NCI-H1048 (cell line): ENCODE results near the gene CCL4L2.
"Not testable (repeated sequence)": the region's sequence is repeated elsewhere in the genome, so short reads cannot be mapped to it uniquely, and the experiment has no call there.

Source experiments
- DNase-seq: peaks from one replicate; lab custom pipeline; 2025; lab: John Stamatoyannopoulos, UW

CCL4L2 gene

DNA sequence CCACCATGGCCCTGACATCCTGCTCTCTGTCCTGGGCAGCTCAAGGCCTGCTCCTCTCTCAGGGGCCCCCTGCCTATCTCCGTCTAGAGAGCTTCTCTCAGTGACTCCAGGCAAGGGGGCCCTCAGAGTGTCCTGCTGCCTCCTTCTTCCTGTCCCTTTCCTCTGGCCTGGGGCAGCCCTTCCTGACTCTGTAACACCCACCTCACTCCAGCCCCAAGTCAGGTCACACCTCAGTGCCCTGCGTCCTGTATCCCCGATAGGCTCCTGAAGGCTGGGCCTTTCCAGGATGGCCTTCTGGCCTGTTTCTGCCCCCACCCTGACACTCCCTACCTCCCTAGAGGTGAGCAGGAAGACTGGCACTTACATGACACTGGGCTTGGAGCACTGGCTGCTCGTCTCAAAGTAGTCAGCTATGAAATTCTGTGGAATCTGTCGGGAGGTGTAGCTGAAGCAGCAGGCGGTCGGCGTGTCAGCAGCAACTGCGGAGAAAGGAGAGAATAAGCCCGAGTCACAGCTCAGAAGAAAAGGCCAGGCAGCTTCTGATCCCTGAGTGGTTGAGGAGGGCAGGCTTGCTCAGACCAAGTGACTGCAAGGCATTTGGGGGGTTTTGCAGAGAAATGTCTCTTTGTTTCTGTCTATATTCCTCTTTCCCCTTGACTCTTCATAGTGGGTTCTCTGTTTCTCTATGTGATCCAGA is 15.3 kb upstream of the CCL4L2 start:
- DNase-seq = no peak

GRCh38 chr17:36196131-36196486 is 14.8 kb upstream of the CCL4L2 start:
- no peak for DNase-seq

DNA sequence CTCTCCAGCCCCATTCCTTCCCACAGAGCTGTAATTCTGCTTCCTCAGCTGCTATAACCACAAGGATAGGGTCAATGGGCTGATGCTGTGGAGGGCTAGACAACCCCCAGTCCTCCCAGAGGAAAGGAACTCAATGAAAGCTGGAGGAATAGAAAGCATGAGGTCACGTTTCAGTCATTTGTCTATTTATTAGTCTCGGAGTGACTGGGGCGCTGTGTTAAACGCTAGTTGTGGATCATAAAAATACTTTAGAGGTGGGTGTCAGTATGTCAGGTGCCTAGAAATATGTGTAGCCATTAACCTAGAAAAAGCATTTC is 13.5 kb upstream of the CCL4L2 start:
- DNase-seq = no peak

GRCh38 chr17:36198831-36199465 is 11.9 kb upstream of the CCL4L2 start:
- no peak for DNase-seq

DNA sequence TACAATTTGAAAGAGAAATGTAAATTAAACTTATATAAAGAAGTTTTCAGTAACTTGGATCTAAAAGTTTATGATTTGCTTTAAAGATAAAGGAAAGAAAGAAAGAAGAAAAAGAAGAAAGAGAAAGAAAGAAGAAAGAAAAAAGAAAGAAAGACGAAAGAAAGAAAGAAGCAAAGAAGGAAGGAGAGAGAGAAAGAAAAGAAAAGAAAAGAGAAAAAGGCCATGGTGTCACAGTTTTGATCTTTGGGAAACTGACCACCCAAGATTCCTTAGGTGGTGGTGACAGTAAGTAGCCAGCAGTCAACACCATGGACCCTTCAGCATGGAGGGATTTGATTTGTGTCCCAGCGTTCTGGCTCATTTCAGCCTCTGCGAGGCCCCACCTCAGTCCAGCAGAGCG is 9.8 kb upstream of the CCL4L2 start:
- DNase-seq = not testable (repeated sequence)

GRCh38 chr17:36201506-36201905 is 9.4 kb upstream of the CCL4L2 start:
- not testable (repeated sequence) for DNase-seq

- no peak for DNase-seq
Measured at GRCh38 chr17:36203335-36203734, 7.5 kb upstream of the CCL4L2 start.

- no peak for DNase-seq
Measured at GRCh38 chr17:36204724-36205500, 6.0 kb upstream of the CCL4L2 start.

DNA sequence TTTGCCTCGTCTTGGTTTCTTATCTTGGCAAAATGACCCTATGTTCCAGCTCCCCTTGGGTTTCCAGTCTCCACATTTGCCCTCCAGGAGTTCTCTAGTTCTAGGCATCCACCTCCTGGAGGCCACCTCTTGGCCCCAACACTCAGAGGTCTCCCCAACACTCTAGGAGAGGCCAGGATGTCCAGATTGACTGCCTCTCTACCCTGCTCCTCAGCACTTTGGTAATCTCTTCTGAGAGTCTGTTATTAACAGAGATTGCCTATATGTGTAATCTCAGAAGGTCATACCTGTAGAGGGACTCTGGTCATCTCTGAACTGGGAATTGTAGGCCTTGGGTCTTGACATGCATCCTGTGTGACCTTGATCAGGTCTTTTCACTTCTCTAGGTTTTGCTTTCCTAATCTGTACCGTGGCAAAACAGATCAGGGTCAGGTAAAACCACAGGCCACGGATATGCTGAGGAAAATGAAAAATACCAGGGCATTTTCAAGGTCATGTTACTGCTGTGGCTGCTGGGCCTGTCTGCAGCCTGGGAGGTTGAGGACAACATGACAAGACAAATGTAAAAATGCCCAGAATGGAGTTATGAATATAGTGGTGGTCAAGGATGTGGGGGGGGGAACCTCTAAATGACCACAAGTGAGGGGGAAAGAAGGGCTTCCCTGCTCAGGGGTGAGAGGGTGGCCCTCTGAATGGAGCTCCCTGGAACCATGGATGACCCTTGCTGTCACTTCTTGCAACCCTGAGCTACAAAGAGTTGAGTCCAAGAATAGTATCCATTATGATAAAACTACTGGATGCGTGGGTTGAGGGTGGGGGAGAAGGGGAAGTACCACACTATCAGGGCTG is 5.0 kb upstream of the CCL4L2 start:
- no peak for DNase-seq

GRCh38 chr17:36206486-36206821 is 4.4 kb upstream of the CCL4L2 start:
- DNase-seq = not testable (repeated sequence)

GRCh38 chr17:36207383-36207782 is 3.5 kb upstream of the CCL4L2 start:
- DNase-seq = not testable (repeated sequence)

DNA sequence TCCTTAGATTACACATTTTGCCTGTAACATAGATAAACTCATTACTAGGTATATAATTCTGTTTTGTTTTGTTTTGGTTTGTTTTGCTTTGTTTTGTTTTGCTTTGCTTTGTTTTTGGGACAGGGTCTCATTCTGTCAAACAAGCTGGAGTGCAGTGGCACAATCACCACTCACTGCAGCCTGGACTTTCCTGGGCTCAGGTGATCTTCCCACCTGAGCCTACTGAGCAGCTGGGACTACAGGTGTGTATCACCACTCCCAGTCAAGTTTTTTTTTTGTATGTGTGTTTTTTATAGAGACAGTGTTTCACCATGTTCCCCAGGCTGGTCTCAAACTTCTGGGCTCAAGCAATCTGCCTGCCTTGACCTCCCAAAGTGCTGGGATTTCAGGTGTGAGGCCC is 1.3 kb upstream of the CCL4L2 start:
- DNase-seq = no peak

DNA sequence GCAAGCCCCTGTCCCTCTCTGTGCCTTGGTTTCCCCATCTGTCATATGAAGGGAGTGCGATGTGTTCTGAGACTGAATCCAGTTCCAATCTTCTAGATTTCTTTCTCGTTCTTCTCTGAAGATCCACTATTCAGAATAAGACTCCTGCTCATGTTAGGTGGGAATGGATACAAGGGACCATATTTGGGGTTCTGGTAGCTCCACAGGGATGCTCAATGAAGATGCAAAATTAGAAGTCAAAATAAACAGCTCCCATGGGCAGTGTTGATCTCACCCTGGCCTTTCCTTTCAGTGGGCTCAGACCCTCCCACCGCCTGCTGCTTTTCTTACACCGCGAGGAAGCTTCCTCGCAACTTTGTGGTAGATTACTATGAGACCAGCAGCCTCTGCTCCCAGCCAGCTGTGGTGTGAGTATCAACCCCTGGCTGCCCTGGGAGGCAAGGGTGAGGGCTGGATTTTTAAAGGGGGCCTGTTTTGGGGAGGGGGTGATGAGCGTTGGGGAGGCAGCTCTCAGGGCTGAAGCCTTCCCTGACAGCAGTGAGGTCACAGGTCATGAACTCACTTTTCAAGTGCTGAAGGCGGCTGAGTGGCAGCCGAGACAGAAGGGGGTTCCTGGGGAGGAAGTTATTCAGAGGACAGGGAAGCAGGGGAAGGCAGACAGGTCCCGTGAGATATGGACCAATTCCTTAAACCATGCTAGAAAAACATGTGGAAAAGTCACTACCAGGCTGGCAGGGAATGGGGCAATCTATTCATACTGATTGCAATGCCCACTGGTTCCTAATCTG is 815 bp downstream of the CCL4L2 start:
- not testable (repeated sequence) for DNase-seq

GRCh38 chr17:36212272-36212605 is 1.4 kb downstream of the CCL4L2 start:
- no peak for DNase-seq

DNA sequence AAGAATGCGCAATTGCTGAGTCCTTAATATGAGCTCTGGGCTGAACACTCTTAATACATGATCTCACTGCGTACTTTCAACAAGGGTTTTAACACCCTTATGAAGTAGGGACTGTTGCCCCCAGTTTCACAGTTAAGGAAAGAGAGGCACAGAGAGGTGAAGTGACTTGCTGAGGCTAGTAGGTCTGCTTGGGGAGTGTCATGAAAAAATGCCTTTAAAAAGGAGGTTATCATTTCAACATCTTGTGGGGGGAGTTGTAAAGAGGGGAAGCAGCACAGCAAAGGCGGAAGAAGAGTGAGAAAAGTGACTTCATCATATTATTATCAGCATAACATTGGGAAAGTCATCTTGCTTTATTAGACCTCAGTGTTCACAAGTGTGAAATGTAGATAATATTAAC is 2.1 kb downstream of the CCL4L2 start:
- no peak for DNase-seq

DNA sequence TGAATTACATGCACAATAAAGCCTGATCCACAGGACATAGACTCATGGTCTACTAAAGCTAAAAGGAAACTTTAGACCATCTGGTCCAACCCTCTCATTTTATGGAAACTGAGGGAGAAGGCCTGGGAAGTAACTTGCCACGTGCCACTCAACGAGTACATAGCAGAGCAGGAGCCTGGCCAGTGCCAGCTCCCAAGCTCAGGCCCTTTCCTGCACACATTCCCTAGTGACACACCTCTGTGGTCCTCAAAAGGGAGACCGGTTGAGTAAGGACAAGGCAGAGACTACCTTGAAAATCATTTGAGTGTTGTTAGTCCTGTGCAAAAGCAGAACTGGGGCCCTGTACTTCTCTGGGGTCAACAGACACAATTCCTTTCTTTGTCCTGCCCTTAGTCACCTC is 2.8 kb downstream of the CCL4L2 start:
- no peak for DNase-seq

DNA sequence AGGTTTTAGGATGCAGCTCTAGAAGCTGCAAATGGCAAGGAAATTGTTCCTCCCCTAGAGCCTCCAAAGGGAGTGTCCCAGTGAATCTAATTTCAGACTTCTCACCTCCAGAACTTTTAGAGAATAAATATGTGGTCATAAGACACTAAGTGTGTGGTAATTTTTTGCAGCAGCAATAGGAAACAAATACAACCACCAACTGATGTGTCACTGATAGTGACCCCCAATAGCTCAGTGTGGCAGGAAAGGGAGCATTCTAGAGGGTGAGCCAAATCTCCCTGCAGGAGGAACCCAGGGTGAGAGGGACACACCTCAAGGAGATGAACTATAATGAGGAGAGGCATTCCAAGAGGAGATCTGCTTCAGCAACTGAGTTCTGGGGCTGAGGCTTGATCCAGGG is 4.1 kb downstream of the CCL4L2 start:
- no peak for DNase-seq

GRCh38 chr17:36215406-36216308 is 4.8 kb downstream of the CCL4L2 start:
- DNase-seq = not testable (repeated sequence)

GRCh38 chr17:36219556-36219955 is 8.7 kb downstream of the CCL4L2 start:
- not testable (repeated sequence) for DNase-seq

DNA sequence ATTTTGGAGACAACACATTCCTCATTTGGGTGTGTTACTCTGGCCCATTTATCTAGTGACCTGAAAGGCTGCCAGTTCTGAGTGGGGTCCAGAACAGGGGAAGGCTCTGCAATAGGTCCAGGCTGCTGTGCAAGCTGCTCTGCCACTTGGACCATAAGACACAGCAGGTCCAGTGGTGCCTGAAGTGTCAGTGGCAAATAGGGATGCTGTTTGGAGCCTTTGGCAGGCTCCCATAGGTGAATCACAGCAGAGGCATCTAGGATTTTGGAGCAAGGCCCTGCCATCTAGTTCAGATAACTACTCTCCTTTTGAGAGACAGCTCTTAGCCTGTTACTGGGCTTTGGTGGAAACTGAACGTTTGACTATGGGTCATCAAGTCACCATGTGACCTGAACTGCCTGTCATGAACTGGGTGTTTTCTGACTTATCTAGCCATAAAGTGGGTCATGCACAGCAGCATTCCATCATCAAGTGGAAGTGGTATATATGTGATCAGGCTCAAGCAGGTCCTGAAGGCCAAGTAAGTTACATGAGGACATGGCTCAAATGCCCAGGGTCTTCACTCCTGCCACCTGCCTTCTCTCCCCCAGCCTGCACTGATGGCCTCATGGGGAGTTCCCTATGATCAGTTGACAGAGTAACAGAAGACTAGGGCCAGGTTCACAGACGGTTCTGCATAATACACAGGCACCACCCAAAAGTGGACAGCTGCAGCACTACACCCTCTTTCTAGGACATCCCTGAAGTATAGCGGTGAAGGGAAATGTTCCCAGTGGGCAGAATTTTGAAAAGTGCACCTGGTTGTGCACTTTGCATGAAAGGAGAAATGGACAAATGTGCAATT is 10.1 kb downstream of the CCL4L2 start:
- DNase-seq = not testable (repeated sequence)
